IMR-90 (cell line): ENCODE data around the gene PRR12. TPM values are rescaled to one million over a fixed set of nuclear protein-coding genes. Genes with fewer than 3 reads are reported as not detected.

Experiments used
- ATAC-seq: fragments of 200-7000 bp; cut with Tn5 transposase; 2 replicates; pipeline ENCODE4 v1.9.1; 2020; ENCODE audit warnings: low read depth, mild to moderate bottlenecking, moderate library complexity
- BruUV-seq: library from RNA; stranded (reverse); fragments of 400-500 nt; replicated peaks from 2 replicates; lab custom pipeline; 2021; lab: Mats Ljungman, UMichigan
- CTCF ChIA-PET: fragments of 300-600 bp; formaldehyde crosslinking; extraction: SDS; loops from one replicate; lab custom pipeline; 2021; ENCODE audit warnings: antibody characterized with exemption; lab: Yijun Ruan, JAX
- POLR2A ChIA-PET: fragments of 300-600 bp; sonication (Branson Sonifier 250); formaldehyde crosslinking; loops from one replicate; lab custom pipeline; 2022; ENCODE audit warnings: antibody characterized with exemption; ENCODE audit not compliant: unreplicated experiment; lab: Charles Lee
- DNase-seq: peaks from one replicate; pipeline ENCODE4 v3.0.0; 2013
- H2AFZ ChIP-seq: replicated peaks from 2 replicates; pipeline ENCODE3; 2013; ENCODE audit warnings: low read length, mild to moderate bottlenecking; ENCODE audit not compliant: poor library complexity
- H2AK5ac ChIP-seq: 2 replicates; pipeline ENCODE4 v1.6.1; 2013; ENCODE audit warnings: low read depth, low read length, inconsistent platforms
- H2AK9ac ChIP-seq: replicated peaks from 2 replicates; pipeline ENCODE3; 2013; ENCODE audit warnings: mild to moderate bottlenecking, low read depth, low read length, moderate library complexity; ENCODE audit not compliant: poor library complexity
- H2BK120ac ChIP-seq: 2 replicates; pipeline ENCODE4 v1.6.1; 2013; ENCODE audit warnings: low read depth, low read length, inconsistent platforms
- H2BK15ac ChIP-seq: 3 replicates; pipeline ENCODE4 v1.6.1; 2013; ENCODE audit warnings: low read depth, low read length, inconsistent platforms
- H2BK20ac ChIP-seq: 2 replicates; pipeline ENCODE4 v1.6.1; 2013; ENCODE audit warnings: low read depth, mild to moderate bottlenecking, inconsistent platforms, low read length, moderate library complexity
- H2BK5ac ChIP-seq: 2 replicates; pipeline ENCODE4 v1.6.1; 2013; ENCODE audit warnings: mild to moderate bottlenecking, low read depth, low read length, inconsistent platforms; ENCODE audit not compliant: poor library complexity, severe bottlenecking
- H3K14ac ChIP-seq: replicated peaks from 2 replicates; pipeline ENCODE4 v1.6.1; 2013; ENCODE audit warnings: low read depth, low read length, inconsistent platforms
- H3K18ac ChIP-seq: 2 replicates; pipeline ENCODE4 v1.6.1; 2013; ENCODE audit warnings: low read depth, low read length, control low read depth
- H3K23ac ChIP-seq: 2 replicates; pipeline ENCODE4 v1.6.1; 2013; ENCODE audit warnings: low read depth, low read length, inconsistent platforms
- H3K27ac ChIP-seq: 2 replicates; pipeline ENCODE4 v1.5.1; 2013; ENCODE audit warnings: mild to moderate bottlenecking, control low read depth, low read length; ENCODE audit not compliant: insufficient read depth
- H3K27me3 ChIP-seq: 2 replicates; pipeline ENCODE4 v1.6.1; 2013; ENCODE audit warnings: low read length; ENCODE audit not compliant: control insufficient read depth, insufficient read depth
- H3K36me3 ChIP-seq: 2 replicates; pipeline ENCODE4 v1.6.1; 2013; ENCODE audit warnings: low read length, mixed read lengths; ENCODE audit not compliant: control insufficient read depth, insufficient read depth
- H3K4ac ChIP-seq: 2 replicates; pipeline ENCODE4 v1.6.1; 2013; ENCODE audit warnings: low read depth, low read length, inconsistent platforms
- H3K4me1 ChIP-seq: 2 replicates; pipeline ENCODE4 v1.6.1; 2013; ENCODE audit warnings: low read length, mixed read lengths; ENCODE audit not compliant: control insufficient read depth, insufficient read depth
- H3K4me2 ChIP-seq: 2 replicates; pipeline ENCODE4 v1.6.1; 2013; ENCODE audit warnings: low read depth, mild to moderate bottlenecking, control low read depth, low read length, moderate library complexity
- H3K4me3 ChIP-seq: 2 replicates; pipeline ENCODE4 v1.5.1; 2013; ENCODE audit warnings: low read depth, mild to moderate bottlenecking, control low read depth, low read length, moderate library complexity; ENCODE audit not compliant: insufficient read depth
- H3K56ac ChIP-seq: 2 replicates; pipeline ENCODE4 v1.6.1; 2013; ENCODE audit warnings: low read length, inconsistent platforms; ENCODE audit not compliant: insufficient read depth; ENCODE audit errors: extremely low read depth
- H3K79me1 ChIP-seq, 2 experiments: 2 replicates each; pipeline ENCODE4 v1.6.1; 2013; ENCODE audit warnings: low read length in 2 of 2, inconsistent platforms in 1 of 2, low read depth in 1 of 2
- H3K9ac ChIP-seq: 2 replicates; pipeline ENCODE4 v1.6.1; 2013; ENCODE audit warnings: low read depth, low read length, control low read depth
- H3K9me1 ChIP-seq: 2 replicates; pipeline ENCODE4 v1.6.1; 2013; ENCODE audit warnings: low read length, inconsistent platforms; ENCODE audit not compliant: insufficient read depth
- H3K9me3 ChIP-seq: 2 replicates; pipeline ENCODE4 v1.6.1; 2013; ENCODE audit warnings: low read length; ENCODE audit not compliant: control insufficient read depth, insufficient read depth
- H4K20me1 ChIP-seq: 2 replicates; pipeline ENCODE4 v1.6.1; 2013; ENCODE audit warnings: low read length, inconsistent platforms; ENCODE audit not compliant: insufficient read depth
- H4K5ac ChIP-seq: 2 replicates; pipeline ENCODE4 v1.6.1; 2013; ENCODE audit warnings: mild to moderate bottlenecking, low read depth, low read length, control low read depth
- H4K8ac ChIP-seq, 2 experiments: 2 replicates each; pipeline ENCODE4 v1.6.1; 2013; ENCODE audit warnings: low read depth in 2 of 2, low read length in 2 of 2, control low read depth in 1 of 2, inconsistent platforms in 1 of 2
- H4K91ac ChIP-seq: 2 replicates; pipeline ENCODE4 v1.6.1; 2013; ENCODE audit warnings: low read depth, low read length, inconsistent platforms; ENCODE audit not compliant: insufficient read depth
- BHLHE40 ChIP-seq: fragments of 150-350 bp; IDR thresholded peaks from 2 replicates; pipeline ENCODE4 v1.6.1; 2016; ENCODE audit warnings: mild to moderate bottlenecking, low read depth, low read length
- CEBPB ChIP-seq: IDR thresholded peaks from 2 replicates; pipeline ENCODE4 v1.6.1; 2012; ENCODE audit warnings: low read depth, low read length, improper control_type of control experiment
- CHD1 ChIP-seq: IDR thresholded peaks from 2 replicates; pipeline ENCODE4 v1.6.1; 2012; ENCODE audit warnings: low read depth, low read length, improper control_type of control experiment
- FOS ChIP-seq: fragments of 150-350 bp; IDR thresholded peaks from 2 replicates; pipeline ENCODE4 v1.6.1; 2016; ENCODE audit warnings: low read depth, low read length
- MAZ ChIP-seq: IDR thresholded peaks from 2 replicates; pipeline ENCODE4 v1.6.1; 2012; ENCODE audit warnings: low read depth, mild to moderate bottlenecking, low read length, improper control_type of control experiment, moderate library complexity, borderline replicate concordance
- MXI1 ChIP-seq: IDR thresholded peaks from 2 replicates; pipeline ENCODE4 v1.6.1; 2012; ENCODE audit warnings: low read depth, mild to moderate bottlenecking, low read length, moderate library complexity, borderline replicate concordance
- NFE2L2 ChIP-seq: fragments of 150-350 bp; IDR thresholded peaks from 2 replicates; pipeline ENCODE4 v1.6.1; 2016; ENCODE audit warnings: low read depth, mild to moderate bottlenecking, low read length
- POLR2A ChIP-seq: IDR thresholded peaks from 2 replicates; pipeline ENCODE4 v1.6.1; 2012; ENCODE audit warnings: mild to moderate bottlenecking, low read depth, low read length
- RAD21 ChIP-seq: IDR thresholded peaks from 2 replicates; pipeline ENCODE4 v1.6.1; 2012; ENCODE audit warnings: low read length, improper control_type of control experiment
- RCOR1 ChIP-seq: IDR thresholded peaks from 2 replicates; pipeline ENCODE4 v1.6.1; 2012; ENCODE audit warnings: mild to moderate bottlenecking, low read length, improper control_type of control experiment; ENCODE audit not compliant: insufficient replicate concordance
- RFX5 ChIP-seq: IDR thresholded peaks from 2 replicates; pipeline ENCODE4 v1.8.0; 2012; ENCODE audit warnings: low read depth, mild to moderate bottlenecking, low read length, moderate library complexity
- SMC3 ChIP-seq: fragments of 150-350 bp; IDR thresholded peaks from 2 replicates; pipeline ENCODE4 v1.6.1; 2016; ENCODE audit warnings: low read depth, mild to moderate bottlenecking, antibody characterized with exemption, low read length, moderate library complexity
- WGBS, 2 experiments: methylation state at CpG; one replicate each; pipeline versions ENCODE4 v1.1.5 to v1.1.7; 2013; ENCODE audit warnings: missing lambda C conversion rate in 2 of 2; ENCODE audit not compliant: insufficient read length in 1 of 2; ENCODE audit errors: extremely low coverage in 2 of 2; 5-methylcytosine and 5-hydroxymethylcytosine counted together
- dilution Hi-C: fragments of 300-500 bp; cut with HindIII; formaldehyde crosslinking; loops from one replicate; pipeline ENCODE4 v1.14.3; 2018; ENCODE audit warnings: low sequenced_read_pairs; ENCODE audit not compliant: unreplicated experiment
- in situ Hi-C: fragments of 300-500 bp; cut with MboI; formaldehyde crosslinking; loops from 3 replicates; pipeline ENCODE4 v1.14.3; 2019; ENCODE audit warnings: low sequenced_read_pairs, inconsistent platforms, mixed read lengths
- intact Hi-C: fragments of 100-400 bp; cut with micrococcal nuclease; formaldehyde crosslinking; loops from 2 replicates; pipeline ENCODE4 v1.10.0; 2022
- polyA plus RNA-seq, 3 experiments: library from polyadenylated mRNA; depleted of rRNA; stranded (reverse); fragments of >200 nt; gene quantifications; 2 replicates each; pipeline ENCODE4 v1.2.3, GENCODE V29; 2012; ENCODE audit warnings: low replicate concordance in 1 of 3
- total RNA-seq: library from RNA; depleted of rRNA; stranded (reverse); fragments of >200 nt; gene quantifications from 2 replicates; pipeline ENCODE4 v1.2.3, GENCODE V29; 2012
- TF ChIP-seq, protein P1 (sequence below): conservative IDR thresholded peaks from 2 replicates; pipeline ENCODE4 v1.5.1; 2012; ENCODE audit warnings: mild to moderate bottlenecking, low read depth, low read length, improper control_type of control experiment

The PRR12 gene
- total and polyA plus RNA-seq, 2 of the 4 experiments (the other 2 are of a cell fraction), result 0.36 to 4.1 TPM

DNA sequence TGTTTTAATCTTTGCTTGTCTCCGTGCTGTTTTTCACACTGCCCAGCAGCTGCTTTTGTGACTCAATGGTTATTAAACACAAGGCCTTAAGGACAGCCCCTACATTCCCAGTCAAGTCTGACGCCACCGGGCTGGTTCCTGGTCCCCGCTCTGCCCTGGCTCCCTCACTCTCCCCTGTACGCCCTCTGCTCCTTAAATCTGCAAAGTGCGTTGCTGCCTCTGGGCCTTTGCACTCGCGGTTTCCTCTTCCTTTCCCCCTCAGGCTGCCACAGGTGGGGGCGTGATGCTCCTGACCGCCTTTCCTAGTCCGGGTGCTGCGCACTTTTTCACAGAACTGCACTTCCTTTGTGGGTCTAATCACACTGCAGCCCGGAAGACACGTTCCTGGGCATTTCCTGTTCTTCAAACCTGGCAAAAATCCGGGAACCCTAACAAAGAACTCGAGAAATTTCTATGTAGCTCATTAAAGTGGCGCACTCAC, 36.2 kb upstream of the PRR12 start:
- Histone ChIP-seq H2BK5ac (no peak overlapping the region), H2AK9ac (peak overlapping the region; percentile 65), H2BK20ac (no peak overlapping the region), H3K9me3 (no peaks in the 10 kb centered on the region), H3K4me3 (no peak overlapping the region), H3K27ac (no peak overlapping the region), H3K4ac (no peak overlapping the region), H3K9ac (no peak overlapping the region), H3K56ac (no peak overlapping the region), H2BK120ac (no peak overlapping the region), H4K8ac (no peak overlapping the region), H3K79me1 (peaks cover 4 to 5% of the 10 kb centered on the region in 2 experiments; a peak in 1 of 4 replicates), H4K5ac (no peak overlapping the region), H4K20me1 (peaks cover 6% of the 10 kb centered on the region; the same call in 1 of the 2 replicates), H2BK15ac (no peak overlapping the region), H2AK5ac (no peak overlapping the region; the same call in 1 of the 2 replicates), H3K23ac (no peak overlapping the region), H3K36me3 (peaks cover 48% of the 10 kb centered on the region), H3K9me1 (0 out of 2 replicates have a peak, but pooled peaks cover 3% of the 10 kb centered on the region), H3K27me3 (no peaks in the 10 kb centered on the region), H4K91ac (no peak overlapping the region), H2AFZ (no peak overlapping the region), H3K18ac (no peak overlapping the region), H3K4me2 (no peak overlapping the region), H3K4me1 (no peaks in the 10 kb centered on the region), H3K14ac (no peak overlapping the region)
- BruUV-seq, result no TSS peak
- TF ChIP-seq, protein P1, sequence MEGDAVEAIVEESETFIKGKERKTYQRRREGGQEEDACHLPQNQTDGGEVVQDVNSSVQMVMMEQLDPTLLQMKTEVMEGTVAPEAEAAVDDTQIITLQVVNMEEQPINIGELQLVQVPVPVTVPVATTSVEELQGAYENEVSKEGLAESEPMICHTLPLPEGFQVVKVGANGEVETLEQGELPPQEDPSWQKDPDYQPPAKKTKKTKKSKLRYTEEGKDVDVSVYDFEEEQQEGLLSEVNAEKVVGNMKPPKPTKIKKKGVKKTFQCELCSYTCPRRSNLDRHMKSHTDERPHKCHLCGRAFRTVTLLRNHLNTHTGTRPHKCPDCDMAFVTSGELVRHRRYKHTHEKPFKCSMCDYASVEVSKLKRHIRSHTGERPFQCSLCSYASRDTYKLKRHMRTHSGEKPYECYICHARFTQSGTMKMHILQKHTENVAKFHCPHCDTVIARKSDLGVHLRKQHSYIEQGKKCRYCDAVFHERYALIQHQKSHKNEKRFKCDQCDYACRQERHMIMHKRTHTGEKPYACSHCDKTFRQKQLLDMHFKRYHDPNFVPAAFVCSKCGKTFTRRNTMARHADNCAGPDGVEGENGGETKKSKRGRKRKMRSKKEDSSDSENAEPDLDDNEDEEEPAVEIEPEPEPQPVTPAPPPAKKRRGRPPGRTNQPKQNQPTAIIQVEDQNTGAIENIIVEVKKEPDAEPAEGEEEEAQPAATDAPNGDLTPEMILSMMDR, result no peak
- TF ChIP-seq NFE2L2, result no peak
- TF ChIP-seq FOS, result no peak
- TF ChIP-seq POLR2A, result no peak
- no peak for TF ChIP-seq CEBPB
- no peak for TF ChIP-seq SMC3
- no peak for TF ChIP-seq RFX5
- no peak for TF ChIP-seq BHLHE40
- TF ChIP-seq MAZ, result no peak
- no peak for TF ChIP-seq MXI1
- no peak for TF ChIP-seq RCOR1
- TF ChIP-seq CHD1, result no peak
- no peak for TF ChIP-seq RAD21
- intact Hi-C loops (no loop called here), in situ Hi-C loops (loop anchor here (25.0 kb wide), 1 partner anchor 292 kb away; no protein-coding TSS in a partner anchor), dilution Hi-C loops (no loop called here)
- DNase-seq (no peak), ATAC-seq (no peak)
- WGBS, 2 experiments, result 96% methylated on average over 10 of the region's 17 CpGs; no CpG with 5 or more reads in 1 of the 2 experiments
- ChIA-PET POLR2A (no interaction called here), CTCF (interaction anchor here (0.7 kb wide), 1 partner anchor 52 kb away, joined by 3 read pairs; no protein-coding TSS in a partner anchor)
